HepG2 (cell line): Measurements from ENCODE around the gene ZSCAN31. TPM values are rescaled to one million over a fixed set of nuclear protein-coding genes. Genes with fewer than 3 reads are reported as not detected.
A peak's percentile ranks its signal among the peaks of the same experiment; 100 is the strongest.

ENCODE experiments used
- BORCS8-MEF2B ChIP-seq: sonication (generic); formaldehyde crosslinking; IDR thresholded peaks from 2 replicates; pipeline ENCODE4 v1.8.0; 2022; ENCODE audit warnings: mild to moderate bottlenecking, missing genetic modification reagents
- GTF3A ChIP-seq: sonication (generic); formaldehyde crosslinking; conservative IDR thresholded peaks from 2 replicates; pipeline ENCODE4 v1.4.0; 2020; ENCODE audit warnings: mild to moderate bottlenecking, missing genetic modification reagents
- KDM5B ChIP-seq: sonication (generic); formaldehyde crosslinking; IDR thresholded peaks from 2 replicates; pipeline ENCODE4 v1.4.0; 2020; ENCODE audit warnings: missing genetic modification reagents, mild to moderate bottlenecking, borderline replicate concordance
- KDM6A ChIP-seq: IDR thresholded peaks from 2 replicates; pipeline ENCODE4 v1.6.1; 2016; ENCODE audit warnings: low read depth
- KLF15 ChIP-seq: sonication (generic); formaldehyde crosslinking; IDR thresholded peaks from 2 replicates; pipeline ENCODE4 v1.8.1; 2023; ENCODE audit warnings: borderline replicate concordance, mild to moderate bottlenecking, inconsistent platforms, missing genetic modification reagents, mixed read lengths
- MED13 ChIP-seq: sonication (generic); formaldehyde crosslinking; IDR thresholded peaks from 2 replicates; pipeline ENCODE4 v1.5.0; 2020; ENCODE audit warnings: missing genetic modification reagents
- NFIB ChIP-seq: sonication (generic); formaldehyde crosslinking; IDR thresholded peaks from 2 replicates; pipeline ENCODE4 v1.9.0; 2021; ENCODE audit warnings: missing genetic modification reagents, mild to moderate bottlenecking, borderline replicate concordance
- NKX3-1 ChIP-seq: sonication (generic); formaldehyde crosslinking; IDR thresholded peaks from 2 replicates; pipeline ENCODE4 v1.5.0; 2020; ENCODE audit warnings: missing genetic modification reagents
- PCBP2 ChIP-seq: fragments of 200-400 bp; formaldehyde crosslinking; optimal IDR thresholded peaks from 2 replicates; pipeline ENCODE3; 2018; ENCODE audit warnings: low read length, low read depth; ENCODE audit not compliant: poor library complexity, severe bottlenecking
- RBFOX2 ChIP-seq: fragments of 200-400 bp; formaldehyde crosslinking; IDR thresholded peaks from 2 replicates; pipeline ENCODE4 v1.6.1; 2017; ENCODE audit warnings: low read depth, mild to moderate bottlenecking, low read length
- TCF7 ChIP-seq: sonication (generic); IDR thresholded peaks from 2 replicates; pipeline ENCODE4 v1.6.1; 2016; ENCODE audit warnings: antibody characterized with exemption, low read depth
- ZC3H13 ChIP-seq: sonication (generic); formaldehyde crosslinking; IDR thresholded peaks from 2 replicates; pipeline ENCODE4 v1.8.1; 2023; ENCODE audit warnings: mild to moderate bottlenecking, missing genetic modification reagents, moderate library complexity
- ZFP37 ChIP-seq: sonication (generic); formaldehyde crosslinking; IDR thresholded peaks from 2 replicates; pipeline ENCODE4 v1.4.0; 2020; ENCODE audit warnings: missing genetic modification reagents, borderline replicate concordance
- ZNF224 ChIP-seq: sonication (generic); formaldehyde crosslinking; IDR thresholded peaks from 2 replicates; pipeline ENCODE4 v1.5.0; 2020; ENCODE audit warnings: mild to moderate bottlenecking, missing genetic modification reagents
- ZNF326 ChIP-seq: sonication (generic); formaldehyde crosslinking; IDR thresholded peaks from 2 replicates; pipeline ENCODE4 v1.4.0; 2020; ENCODE audit warnings: missing genetic modification reagents, borderline replicate concordance
- ZNF44 ChIP-seq: sonication (generic); formaldehyde crosslinking; IDR thresholded peaks from 2 replicates; pipeline ENCODE4 v1.5.1; 2020; ENCODE audit warnings: mild to moderate bottlenecking, missing genetic modification reagents
- ZNF747 ChIP-seq: sonication (generic); formaldehyde crosslinking; IDR thresholded peaks from 2 replicates; pipeline ENCODE4 v1.8.1; 2023; ENCODE audit warnings: missing genetic modification reagents, mild to moderate bottlenecking, borderline replicate concordance
- ZNF772 ChIP-seq: sonication (generic); formaldehyde crosslinking; IDR thresholded peaks from 2 replicates; pipeline ENCODE4 v1.5.0; 2020; ENCODE audit warnings: mild to moderate bottlenecking, missing genetic modification reagents
- ZNF777 ChIP-seq: sonication (generic); formaldehyde crosslinking; IDR thresholded peaks from 2 replicates; pipeline ENCODE4 v1.4.0; 2020; ENCODE audit warnings: missing genetic modification reagents
- ZNF839 ChIP-seq: sonication (generic); formaldehyde crosslinking; IDR thresholded peaks from 2 replicates; pipeline ENCODE4 v1.4.0; 2020; ENCODE audit warnings: missing genetic modification reagents, mild to moderate bottlenecking, borderline replicate concordance
- ZSCAN31 ChIP-seq: sonication (generic); formaldehyde crosslinking; IDR thresholded peaks from 2 replicates; pipeline ENCODE4 v1.5.0; 2020; ENCODE audit warnings: low read depth, mild to moderate bottlenecking, missing genetic modification reagents
- polyA plus RNA-seq, 8 experiments: library from polyadenylated mRNA; depleted of rRNA in 3 of 8; stranded (reverse) in 7 of 8; unstranded in 1 of 8; fragments of >200 nt; fragmentation: Illumina TruSeq in 4 of 8; extraction: Trizol in 4 of 8; gene quantifications; 2 replicates each; pipeline versions ENCODE4 v1.2.1 to v1.2.3, GENCODE V29; 2011 to 2016; ENCODE audit warnings: low read depth in 4 of 8, missing spikeins in 1 of 8, mixed read lengths in 1 of 8; ENCODE audit not compliant: insufficient read depth in 1 of 8
- total RNA-seq, 5 experiments: library from RNA; depleted of rRNA; stranded (reverse); fragments of >200 nt; fragmentation: Illumina TruSeq; extraction: Trizol; gene quantifications; 2 replicates each; pipeline ENCODE4 v1.2.3, GENCODE V29; 2016; ENCODE audit warnings: low read depth in 1 of 5
- TF ChIP-seq, protein P1 (sequence below): sonication (generic); formaldehyde crosslinking; IDR thresholded peaks from 2 replicates; pipeline ENCODE4 v1.4.0; 2020; ENCODE audit warnings: missing genetic modification reagents
- TF ChIP-seq, protein P2 (sequence below): sonication (generic); formaldehyde crosslinking; IDR thresholded peaks from 2 replicates; pipeline ENCODE4 v1.5.0; 2020; ENCODE audit warnings: mild to moderate bottlenecking, low read depth, missing genetic modification reagents, borderline replicate concordance
- TF ChIP-seq, protein P3 (sequence below): sonication (generic); formaldehyde crosslinking; IDR thresholded peaks from 2 replicates; pipeline ENCODE4 v1.8.0; 2022; ENCODE audit warnings: missing genetic modification reagents, mild to moderate bottlenecking, borderline replicate concordance
- TF ChIP-seq, protein P4 (sequence below): sonication (generic); formaldehyde crosslinking; IDR thresholded peaks from 2 replicates; pipeline ENCODE4 v1.4.0; 2020; ENCODE audit warnings: missing genetic modification reagents

The ZSCAN31 gene
- total and polyA plus RNA-seq, 2 of the 13 experiments (the other 11 are each of a cell fraction or from before 2014, with no cell fraction given) = 5.3 to 6.2 TPM

DNA sequence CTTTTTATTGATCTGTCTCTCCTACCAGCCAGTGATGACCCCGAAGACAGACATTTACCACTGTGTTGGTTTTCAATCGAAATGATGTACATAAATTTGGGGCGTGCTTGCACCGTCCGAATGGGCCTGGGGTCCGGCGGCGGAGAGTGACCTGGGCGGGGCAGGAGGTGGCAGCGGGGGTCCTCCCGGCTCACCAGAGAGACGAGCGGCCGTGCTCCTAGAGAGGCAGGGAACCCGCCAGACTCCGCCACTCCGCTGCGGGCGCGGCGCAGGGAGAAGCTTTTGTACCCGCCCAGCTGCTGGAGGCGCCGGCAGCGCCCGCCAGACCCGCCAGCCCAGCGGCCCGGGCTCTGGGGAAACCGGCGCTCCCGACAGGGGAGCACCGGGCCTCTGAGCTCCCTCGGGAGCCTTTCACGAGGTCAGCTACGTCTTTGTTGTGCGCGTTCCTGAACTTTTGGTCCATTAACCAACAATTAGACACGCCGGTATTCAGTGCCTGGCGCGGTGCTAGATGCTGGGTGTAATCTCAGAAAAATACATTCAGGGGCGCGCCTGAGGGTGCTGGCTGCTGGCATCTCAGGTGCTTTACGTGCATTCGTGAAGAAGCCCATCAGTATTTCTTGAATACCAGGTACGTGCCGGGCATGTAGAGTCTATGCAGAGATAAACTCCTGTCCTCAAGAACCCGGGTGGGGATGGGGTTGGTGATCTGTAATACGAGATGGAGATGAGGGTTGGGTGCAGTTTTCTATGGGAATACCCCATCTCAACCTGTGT, 54.5 kb downstream of the ZSCAN31 start, which contains the start of gene PGBD1 (continued):
- TF ChIP-seq ZNF839 (CRISPR knock-in tag) = peak; percentile 65; the same call in 1 of the 2 replicates
- 0 out of 2 replicates have a peak, but pooled peaks have one; percentile 26 for TF ChIP-seq ZFP37 (CRISPR knock-in tag)
- TF ChIP-seq MED13 (CRISPR knock-in tag) = no peak
- TF ChIP-seq NFIB = no peak
- TF ChIP-seq GTF3A (CRISPR knock-in tag) = no peak
- TF ChIP-seq ZNF326 (CRISPR knock-in tag) = no peak
- TF ChIP-seq ZNF747 = peak; percentile 44; the same call in 1 of the 2 replicates
- 0 out of 2 replicates have a peak, but pooled peaks have one; percentile 35 for TF ChIP-seq BORCS8-MEF2B
- TF ChIP-seq NKX3-1 = no peak; the same call in 1 of the 2 replicates
- no peak for TF ChIP-seq ZNF44
- TF ChIP-seq TCF7 = no peak
- TF ChIP-seq RBFOX2 = peak; percentile 90
- TF ChIP-seq ZC3H13 (CRISPR knock-in tag) = no peak; the same call in 1 of the 2 replicates
- TF ChIP-seq, protein P1, sequence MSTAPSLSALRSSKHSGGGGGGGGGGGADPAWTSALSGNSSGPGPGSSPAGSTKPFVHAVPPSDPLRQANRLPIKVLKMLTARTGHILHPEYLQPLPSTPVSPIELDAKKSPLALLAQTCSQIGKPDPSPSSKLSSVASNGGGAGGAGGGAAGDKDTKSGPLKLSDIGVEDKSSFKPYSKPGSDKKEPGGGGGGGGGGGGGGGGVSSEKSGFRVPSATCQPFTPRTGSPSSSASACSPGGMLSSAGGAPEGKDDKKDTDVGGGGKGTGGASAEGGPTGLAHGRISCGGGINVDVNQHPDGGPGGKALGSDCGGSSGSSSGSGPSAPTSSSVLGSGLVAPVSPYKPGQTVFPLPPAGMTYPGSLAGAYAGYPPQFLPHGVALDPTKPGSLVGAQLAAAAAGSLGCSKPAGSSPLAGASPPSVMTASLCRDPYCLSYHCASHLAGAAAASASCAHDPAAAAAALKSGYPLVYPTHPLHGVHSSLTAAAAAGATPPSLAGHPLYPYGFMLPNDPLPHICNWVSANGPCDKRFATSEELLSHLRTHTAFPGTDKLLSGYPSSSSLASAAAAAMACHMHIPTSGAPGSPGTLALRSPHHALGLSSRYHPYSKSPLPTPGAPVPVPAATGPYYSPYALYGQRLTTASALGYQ (CRISPR knock-in tag) = 0 out of 2 replicates have a peak, but pooled peaks have one; percentile 34
- TF ChIP-seq, protein P2, sequence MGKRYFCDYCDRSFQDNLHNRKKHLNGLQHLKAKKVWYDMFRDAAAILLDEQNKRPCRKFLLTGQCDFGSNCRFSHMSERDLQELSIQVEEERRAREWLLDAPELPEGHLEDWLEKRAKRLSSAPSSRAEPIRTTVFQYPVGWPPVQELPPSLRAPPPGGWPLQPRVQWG = no peak
- TF ChIP-seq ZNF772 = peak; percentile 88
- TF ChIP-seq, protein P3, sequence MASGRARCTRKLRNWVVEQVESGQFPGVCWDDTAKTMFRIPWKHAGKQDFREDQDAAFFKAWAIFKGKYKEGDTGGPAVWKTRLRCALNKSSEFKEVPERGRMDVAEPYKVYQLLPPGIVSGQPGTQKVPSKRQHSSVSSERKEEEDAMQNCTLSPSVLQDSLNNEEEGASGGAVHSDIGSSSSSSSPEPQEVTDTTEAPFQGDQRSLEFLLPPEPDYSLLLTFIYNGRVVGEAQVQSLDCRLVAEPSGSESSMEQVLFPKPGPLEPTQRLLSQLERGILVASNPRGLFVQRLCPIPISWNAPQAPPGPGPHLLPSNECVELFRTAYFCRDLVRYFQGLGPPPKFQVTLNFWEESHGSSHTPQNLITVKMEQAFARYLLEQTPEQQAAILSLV (CRISPR knock-in tag) = peak; percentile 86; the same call in 1 of the 2 replicates
- no peak; the same call in 1 of the 2 replicates for TF ChIP-seq ZNF777 (CRISPR knock-in tag)
- TF ChIP-seq KLF15 = peak; percentile 84
- peak; percentile 73; the same call in 1 of the 2 replicates for TF ChIP-seq ZNF224 (CRISPR knock-in tag)
- TF ChIP-seq KDM5B = peak; percentile 80; the same call in 1 of the 2 replicates
- no peak for TF ChIP-seq KDM6A (CRISPR knock-in tag)
- TF ChIP-seq, protein P4, sequence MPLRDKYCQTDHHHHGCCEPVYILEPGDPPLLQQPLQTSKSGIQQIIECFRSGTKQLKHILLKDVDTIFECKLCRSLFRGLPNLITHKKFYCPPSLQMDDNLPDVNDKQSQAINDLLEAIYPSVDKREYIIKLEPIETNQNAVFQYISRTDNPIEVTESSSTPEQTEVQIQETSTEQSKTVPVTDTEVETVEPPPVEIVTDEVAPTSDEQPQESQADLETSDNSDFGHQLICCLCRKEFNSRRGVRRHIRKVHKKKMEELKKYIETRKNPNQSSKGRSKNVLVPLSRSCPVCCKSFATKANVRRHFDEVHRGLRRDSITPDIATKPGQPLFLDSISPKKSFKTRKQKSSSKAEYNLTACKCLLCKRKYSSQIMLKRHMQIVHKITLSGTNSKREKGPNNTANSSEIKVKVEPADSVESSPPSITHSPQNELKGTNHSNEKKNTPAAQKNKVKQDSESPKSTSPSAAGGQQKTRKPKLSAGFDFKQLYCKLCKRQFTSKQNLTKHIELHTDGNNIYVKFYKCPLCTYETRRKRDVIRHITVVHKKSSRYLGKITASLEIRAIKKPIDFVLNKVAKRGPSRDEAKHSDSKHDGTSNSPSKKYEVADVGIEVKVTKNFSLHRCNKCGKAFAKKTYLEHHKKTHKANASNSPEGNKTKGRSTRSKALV (CRISPR knock-in tag) = peak; percentile 74
- TF ChIP-seq PCBP2 = no peak
- TF ChIP-seq ZSCAN31 (CRISPR knock-in tag) = peak; percentile 79
